ENCODE data around the gene NME5. TPM values are rescaled to one million over a fixed set of nuclear protein-coding genes. Genes with fewer than 3 reads are reported as not detected.
A peak's percentile ranks its signal among the peaks of the same experiment; 100 is the strongest.

NME5 gene
- total RNA-seq, 2 donors from 2014 or later: not detected

DNA sequence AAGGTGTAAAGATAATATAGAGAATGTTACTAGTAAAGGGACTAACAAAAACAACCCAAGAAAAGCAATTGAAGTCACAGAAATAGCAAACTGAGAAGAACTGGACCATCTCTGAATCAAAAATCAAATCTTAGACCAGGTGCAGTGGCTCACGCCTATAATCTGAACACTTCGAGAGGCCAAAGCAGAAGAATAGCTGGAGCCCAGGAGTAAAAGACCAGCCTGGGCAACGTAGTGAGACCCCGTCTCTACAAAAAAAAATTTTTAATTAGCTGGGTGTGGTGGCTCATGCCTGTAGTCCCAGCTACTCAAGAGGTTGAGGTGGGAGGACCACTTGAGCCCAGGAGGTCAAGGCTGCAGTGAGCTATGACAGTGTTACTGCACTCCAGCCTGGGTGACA, 28.0 kb downstream of the NME5 start:
- no peaks in the 10 kb centered on the region for H3K9me3 Mint-ChIP-seq
- H3K4me1 Mint-ChIP-seq (ENCODE audit: low read depth): peaks cover 6% of the 10 kb centered on the region
- DNase-seq: no peak
- no peaks in the 10 kb centered on the region for H3K36me3 Mint-ChIP-seq (ENCODE audit: insufficient read depth in 2 of 2)
- no peaks in the 10 kb centered on the region for H3K27me3 Mint-ChIP-seq (ENCODE audit: low read depth)
- no peak overlapping the region for H3K4me3 Mint-ChIP-seq
- no peak overlapping the region for H3K27ac Mint-ChIP-seq
- no peak for ATAC-seq (replicated peaks in 1 of 2)

GRCh38 chr5:138110266-138110963, 28.8 kb downstream of the NME5 start:
- no peaks in the 10 kb centered on the region for H3K27me3 Mint-ChIP-seq (ENCODE audit: low read depth)
- H3K4me1 Mint-ChIP-seq (ENCODE audit: low read depth): peaks cover 6% of the 10 kb centered on the region
- H3K36me3 Mint-ChIP-seq (ENCODE audit: insufficient read depth in 2 of 2): no peaks in the 10 kb centered on the region
- ATAC-seq (replicated peaks in 1 of 2) (no peak), DNase-seq (no peak)
- no peak overlapping the region for H3K4me3 Mint-ChIP-seq
- peak overlapping the region; percentile 23 for H3K27ac Mint-ChIP-seq
- no peaks in the 10 kb centered on the region for H3K9me3 Mint-ChIP-seq

DNA sequence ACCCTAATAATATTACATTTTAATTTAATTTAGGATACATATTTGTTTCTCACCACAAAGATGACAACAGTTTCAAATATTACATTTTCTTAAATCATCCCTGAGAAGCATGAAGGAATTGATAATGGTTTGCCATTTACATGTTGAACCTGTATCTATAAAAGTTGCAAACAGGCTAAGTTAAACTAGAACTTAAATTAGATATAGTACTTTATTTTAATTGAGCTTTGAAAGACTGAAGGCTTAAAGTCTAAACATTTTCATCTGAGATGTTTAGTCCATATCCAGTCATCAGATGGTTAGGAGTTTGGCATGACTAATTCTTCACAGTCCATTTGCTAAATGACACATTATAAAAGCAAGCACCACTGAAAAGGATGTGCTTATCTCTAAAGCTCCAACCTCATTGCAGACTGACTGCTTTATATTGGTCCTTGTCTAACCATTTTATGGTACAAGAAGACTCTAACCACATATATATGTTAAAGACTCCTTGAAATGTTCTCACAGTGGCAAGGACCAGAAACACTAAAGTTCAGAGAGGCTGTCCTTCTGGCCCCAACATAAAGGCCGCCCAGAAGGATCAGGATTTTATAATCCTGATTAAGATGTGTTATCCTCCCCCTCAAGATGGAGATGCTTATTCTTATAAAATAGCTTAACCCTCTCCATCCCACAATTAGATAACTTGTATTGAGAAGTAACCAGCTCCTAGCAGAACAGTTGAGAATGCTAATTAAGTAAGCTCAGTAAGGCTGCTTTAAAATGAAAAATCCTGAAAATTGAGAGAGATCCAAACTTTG, 29.6 kb downstream of the NME5 start:
- peak in 1 of 2 donors; percentile 47 for ATAC-seq (replicated peaks in 1 of 2)
- Mint-ChIP-seq H3K27me3 (ENCODE audit: low read depth) (no peaks in the 10 kb centered on the region), H3K9me3 (no peaks in the 10 kb centered on the region), H3K4me1 (ENCODE audit: low read depth) (peaks cover 6% of the 10 kb centered on the region), H3K27ac (no peak overlapping the region), H3K36me3 (ENCODE audit: insufficient read depth in 2 of 2) (no peaks in the 10 kb centered on the region), H3K4me3 (no peak overlapping the region)
- DNase-seq: no peak

DNA sequence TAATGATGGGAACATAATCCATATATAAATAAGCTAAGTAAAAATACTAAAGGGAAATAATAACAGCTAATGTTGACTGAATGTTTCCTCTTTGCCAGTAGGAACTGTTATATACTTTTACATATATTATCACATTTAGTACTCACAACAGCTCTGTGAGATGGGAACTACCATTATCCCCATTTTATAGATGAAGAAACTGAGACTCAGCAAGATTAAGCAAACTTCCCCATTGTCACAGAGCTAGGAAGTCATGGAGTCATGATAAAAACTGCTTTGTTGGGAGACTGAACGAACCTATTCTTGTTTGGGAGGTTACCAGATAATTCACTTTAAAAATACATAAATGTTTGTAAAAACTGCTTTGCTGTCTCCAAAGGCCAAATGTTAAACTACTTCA, 32.0 kb downstream of the NME5 start:
- DNase-seq: no peak
- no peak overlapping the region for H3K27ac Mint-ChIP-seq
- no peaks in the 10 kb centered on the region for H3K36me3 Mint-ChIP-seq (ENCODE audit: insufficient read depth in 2 of 2)
- ATAC-seq (replicated peaks in 1 of 2): no peak
- H3K9me3 Mint-ChIP-seq: no peaks in the 10 kb centered on the region
- H3K4me1 Mint-ChIP-seq (ENCODE audit: low read depth): peaks cover 6% of the 10 kb centered on the region
- H3K4me3 Mint-ChIP-seq: no peak overlapping the region
- H3K27me3 Mint-ChIP-seq (ENCODE audit: low read depth): no peaks in the 10 kb centered on the region

DNA sequence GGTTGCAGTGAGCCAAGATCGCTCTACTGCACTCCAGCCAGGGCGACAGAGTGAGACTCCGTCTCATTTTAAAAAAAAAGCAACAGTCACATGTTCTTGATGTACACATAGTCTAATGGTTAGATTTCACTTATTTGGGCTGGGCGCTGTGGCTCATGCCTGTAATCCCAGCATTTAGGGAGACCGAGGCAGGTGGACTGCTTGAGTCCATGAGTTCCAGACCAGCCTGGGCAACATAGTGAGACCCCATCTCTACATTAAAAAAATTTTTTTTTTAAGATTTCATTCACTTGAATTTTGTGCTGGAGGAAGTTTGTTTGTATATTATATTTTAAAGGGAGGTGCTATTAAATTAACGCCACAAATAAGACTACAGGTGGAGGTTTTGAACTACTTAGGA, 33.5 kb downstream of the NME5 start:
- Mint-ChIP-seq H3K9me3 (no peaks in the 10 kb centered on the region), H3K4me3 (no peak overlapping the region), H3K4me1 (ENCODE audit: low read depth) (peaks cover 6% of the 10 kb centered on the region), H3K36me3 (ENCODE audit: insufficient read depth in 2 of 2) (no peaks in the 10 kb centered on the region), H3K27ac (no peak overlapping the region), H3K27me3 (ENCODE audit: low read depth) (no peaks in the 10 kb centered on the region)
- ATAC-seq (replicated peaks in 1 of 2) (no peak), DNase-seq (no peak)

GRCh38 chr5:138103319-138103637, 36.0 kb downstream of the NME5 start:
- H3K4me1 Mint-ChIP-seq (ENCODE audit: low read depth): no peaks in the 10 kb centered on the region
- no peak for ATAC-seq (replicated peaks in 1 of 2)
- H3K9me3 Mint-ChIP-seq: peaks cover 0 to 1% of the 10 kb centered on the region in 2 donors
- H3K4me3 Mint-ChIP-seq: no peak overlapping the region
- no peaks in the 10 kb centered on the region for H3K36me3 Mint-ChIP-seq (ENCODE audit: insufficient read depth in 2 of 2)
- H3K27ac Mint-ChIP-seq: no peak overlapping the region
- no peak for DNase-seq
- H3K27me3 Mint-ChIP-seq (ENCODE audit: low read depth): no peaks in the 10 kb centered on the region

DNA sequence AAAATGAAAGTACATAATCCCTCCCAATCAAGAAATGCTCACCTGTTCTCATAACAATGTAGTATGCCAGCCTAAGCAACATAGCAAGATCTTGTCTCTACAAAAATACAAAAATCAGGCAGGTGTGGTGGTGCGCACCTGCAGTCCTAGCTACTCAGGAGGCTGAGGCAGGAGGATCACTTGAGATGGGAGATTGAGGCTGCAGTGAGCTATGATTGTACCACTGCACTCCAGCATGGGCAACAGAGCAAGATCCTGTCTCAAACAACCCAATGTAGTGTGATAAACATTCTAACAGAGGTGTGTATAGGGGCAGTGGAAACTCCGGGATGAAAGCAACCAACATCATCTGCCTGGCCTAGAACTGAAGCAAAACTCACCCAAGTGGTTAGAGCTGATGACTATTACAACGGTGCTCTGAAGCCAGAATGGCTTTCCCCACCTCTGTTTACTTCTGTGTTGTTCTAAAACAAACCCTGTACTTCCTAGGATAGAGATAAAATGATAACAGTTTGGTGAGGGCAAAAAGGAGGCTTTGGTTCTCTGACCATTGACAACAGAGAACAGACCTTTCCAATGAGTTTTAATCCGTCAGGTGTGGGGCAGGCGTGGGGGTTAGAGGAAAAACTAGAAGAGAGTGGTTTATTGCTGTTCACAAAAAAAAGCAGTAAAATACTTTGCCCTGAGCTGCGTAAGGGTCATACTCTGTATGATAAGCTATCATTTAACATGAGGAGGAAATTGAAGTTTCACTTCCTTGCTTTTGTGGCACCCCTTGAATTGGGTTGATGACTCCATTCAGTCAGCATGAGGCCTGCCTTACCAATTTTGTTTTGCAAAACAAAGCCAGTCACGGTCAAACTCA, 36.5 kb downstream of the NME5 start:
- no peak for ATAC-seq (replicated peaks in 1 of 2)
- H3K4me1 Mint-ChIP-seq (ENCODE audit: low read depth): peaks cover under 1% of the 10 kb centered on the region
- H3K36me3 Mint-ChIP-seq (ENCODE audit: insufficient read depth in 2 of 2): no peaks in the 10 kb centered on the region
- no peak overlapping the region for H3K27ac Mint-ChIP-seq
- DNase-seq: no peak
- H3K9me3 Mint-ChIP-seq: peaks cover 0 to 1% of the 10 kb centered on the region in 2 donors
- H3K4me3 Mint-ChIP-seq: no peak overlapping the region
- no peaks in the 10 kb centered on the region for H3K27me3 Mint-ChIP-seq (ENCODE audit: low read depth)

DNA sequence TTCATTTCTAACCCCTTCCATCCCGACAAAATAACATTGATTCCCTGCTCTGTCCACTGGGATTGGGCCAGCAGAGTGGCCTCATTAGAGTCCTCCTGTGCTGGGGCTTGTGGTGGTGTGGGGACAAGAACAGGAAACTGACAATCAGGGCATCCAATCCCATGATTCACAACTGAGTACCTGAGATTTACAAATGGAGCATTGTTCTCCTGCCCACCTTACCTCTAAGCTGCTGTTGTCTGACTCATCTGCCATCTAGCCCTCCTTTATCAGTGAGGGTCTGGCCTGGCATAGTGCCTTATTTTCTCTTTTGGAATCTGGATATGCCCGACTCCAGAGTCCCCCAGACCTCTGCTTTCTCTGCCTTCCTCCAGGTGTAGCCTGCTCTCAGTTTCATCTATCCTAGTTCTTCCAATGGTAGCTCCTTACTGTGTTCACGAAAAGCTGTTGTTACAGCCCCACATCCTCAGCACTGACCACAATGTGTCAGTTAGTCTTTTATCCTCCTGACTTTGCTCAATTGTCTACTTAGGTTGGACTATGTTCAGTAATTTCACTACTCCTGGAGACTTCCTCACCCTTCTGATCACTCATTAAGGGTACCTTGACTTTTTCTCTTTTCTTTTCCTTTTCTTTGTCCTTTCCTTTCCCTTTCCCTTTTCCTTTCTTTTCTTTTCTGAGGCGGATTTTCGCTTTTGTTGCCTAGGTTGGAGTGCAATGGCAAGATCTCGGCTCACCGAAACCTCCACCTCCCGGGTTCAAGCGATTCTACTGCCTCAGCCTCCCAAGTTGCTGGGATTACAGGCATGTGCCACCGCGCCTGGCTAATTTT, 42.0 kb downstream of the NME5 start:
- peak; percentile 43 to 59 for ATAC-seq (replicated peaks in 1 of 2)
- Mint-ChIP-seq H3K4me3 (no peak overlapping the region), H3K36me3 (ENCODE audit: insufficient read depth in 2 of 2) (no peaks in the 10 kb centered on the region), H3K27me3 (ENCODE audit: low read depth) (no peaks in the 10 kb centered on the region), H3K9me3 (peaks cover 0 to 1% of the 10 kb centered on the region in 2 donors), H3K27ac (no peak overlapping the region), H3K4me1 (ENCODE audit: low read depth) (peaks cover 52% of the 10 kb centered on the region)
- no peak for DNase-seq

GRCh38 chr5:138096363-138096762, 42.9 kb downstream of the NME5 start:
- DNase-seq (no peak), ATAC-seq (replicated peaks in 1 of 2) (peak; percentile 39 to 53)
- no peak overlapping the region for H3K27ac Mint-ChIP-seq
- peaks cover 53% of the 10 kb centered on the region for H3K4me1 Mint-ChIP-seq (ENCODE audit: low read depth)
- no peaks in the 10 kb centered on the region for H3K27me3 Mint-ChIP-seq (ENCODE audit: low read depth)
- no peak overlapping the region for H3K4me3 Mint-ChIP-seq
- peaks cover 0 to 1% of the 10 kb centered on the region in 2 donors for H3K9me3 Mint-ChIP-seq
- no peaks in the 10 kb centered on the region for H3K36me3 Mint-ChIP-seq (ENCODE audit: insufficient read depth in 2 of 2)

DNA sequence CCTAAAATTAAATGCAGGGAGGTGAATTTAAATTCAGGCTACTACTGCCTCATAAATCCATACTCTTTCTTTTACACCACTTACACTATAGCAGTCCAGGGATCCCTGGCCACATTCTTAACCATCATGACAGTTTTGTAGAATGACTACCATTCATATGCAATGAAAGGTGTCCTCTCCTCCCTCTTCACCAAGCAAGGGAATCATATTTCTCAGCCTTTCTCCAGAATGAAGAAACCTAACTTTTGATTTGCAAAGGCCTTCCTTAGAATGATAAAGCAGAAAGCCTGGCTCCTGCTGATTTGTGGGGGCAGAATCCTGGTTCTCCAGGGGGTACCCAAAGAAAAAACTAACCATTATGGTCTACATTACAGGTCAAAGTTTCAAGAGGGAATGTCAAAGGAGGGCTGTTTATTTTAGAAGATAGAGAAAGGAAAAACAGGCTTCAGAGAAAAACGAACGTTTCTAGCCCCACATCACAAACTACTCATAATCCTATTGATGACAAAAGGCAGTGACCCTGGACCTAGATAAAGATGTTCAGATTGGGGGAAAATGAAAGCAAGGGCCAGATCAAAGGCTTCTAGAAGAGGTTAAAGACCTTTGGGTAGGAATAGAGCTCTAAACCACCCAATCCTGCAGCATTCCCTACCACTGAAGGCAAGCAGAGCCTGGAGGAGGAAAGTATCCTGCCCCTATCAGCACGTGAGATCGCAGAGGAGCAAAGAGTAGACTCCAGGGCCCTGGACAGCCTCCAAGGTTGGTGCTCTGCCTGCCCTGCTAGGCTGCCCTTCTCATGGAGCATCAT, 43.9 kb downstream of the NME5 start:
- Mint-ChIP-seq H3K27me3 (ENCODE audit: low read depth) (no peaks in the 10 kb centered on the region), H3K36me3 (ENCODE audit: insufficient read depth in 2 of 2) (no peaks in the 10 kb centered on the region), H3K27ac (no peak overlapping the region), H3K4me3 (no peak overlapping the region), H3K4me1 (ENCODE audit: low read depth) (peaks cover 53% of the 10 kb centered on the region), H3K9me3 (peaks cover 0 to 1% of the 10 kb centered on the region in 2 donors)
- ATAC-seq (replicated peaks in 1 of 2): no peak
- DNase-seq: no peak

DNA sequence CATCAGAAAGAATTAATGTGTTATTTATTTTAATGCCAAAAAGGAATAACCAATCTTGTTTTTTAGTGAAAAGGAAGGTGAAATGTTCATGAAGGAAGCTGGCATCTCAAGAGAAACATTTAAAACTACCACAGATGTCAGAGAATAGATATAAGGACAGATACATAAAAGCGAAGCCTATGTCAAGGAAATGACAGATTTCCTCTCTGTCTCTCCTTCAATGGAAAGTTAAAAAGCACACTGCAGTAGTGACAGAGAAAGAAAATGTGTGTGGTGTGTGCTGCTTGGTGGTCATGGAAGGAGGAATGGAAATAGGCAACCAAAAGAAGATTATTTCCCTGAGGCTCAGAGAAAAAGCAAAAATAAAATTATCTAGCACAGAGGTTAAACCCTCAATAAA, 46.2 kb downstream of the NME5 start:
- no peak for ATAC-seq (replicated peaks in 1 of 2)
- H3K36me3 Mint-ChIP-seq (ENCODE audit: insufficient read depth in 2 of 2): no peaks in the 10 kb centered on the region
- H3K4me3 Mint-ChIP-seq: no peak overlapping the region
- no peak overlapping the region for H3K27ac Mint-ChIP-seq
- DNase-seq: no peak
- H3K4me1 Mint-ChIP-seq (ENCODE audit: low read depth): peaks cover 53% of the 10 kb centered on the region
- H3K27me3 Mint-ChIP-seq (ENCODE audit: low read depth): no peaks in the 10 kb centered on the region
- H3K9me3 Mint-ChIP-seq: no peaks in the 10 kb centered on the region

GRCh38 chr5:138092301-138092700, 46.9 kb downstream of the NME5 start:
- peaks cover 48% of the 10 kb centered on the region for H3K4me1 Mint-ChIP-seq (ENCODE audit: low read depth)
- DNase-seq (no peak), ATAC-seq (replicated peaks in 1 of 2) (no peak)
- no peaks in the 10 kb centered on the region for H3K27me3 Mint-ChIP-seq (ENCODE audit: low read depth)
- no peak overlapping the region for H3K4me3 Mint-ChIP-seq
- no peaks in the 10 kb centered on the region for H3K9me3 Mint-ChIP-seq
- H3K27ac Mint-ChIP-seq: no peak overlapping the region
- no peaks in the 10 kb centered on the region for H3K36me3 Mint-ChIP-seq (ENCODE audit: insufficient read depth in 2 of 2)
